Measurements from ENCODE around the gene R3HDM2. TPM values are rescaled to one million over a fixed set of nuclear protein-coding genes. Genes with fewer than 3 reads are reported as not detected.

The R3HDM2 gene
- total RNA-seq, 4 donors from 2014 or later, result 30.3 to 41.5 (median 35.1) TPM

DNA sequence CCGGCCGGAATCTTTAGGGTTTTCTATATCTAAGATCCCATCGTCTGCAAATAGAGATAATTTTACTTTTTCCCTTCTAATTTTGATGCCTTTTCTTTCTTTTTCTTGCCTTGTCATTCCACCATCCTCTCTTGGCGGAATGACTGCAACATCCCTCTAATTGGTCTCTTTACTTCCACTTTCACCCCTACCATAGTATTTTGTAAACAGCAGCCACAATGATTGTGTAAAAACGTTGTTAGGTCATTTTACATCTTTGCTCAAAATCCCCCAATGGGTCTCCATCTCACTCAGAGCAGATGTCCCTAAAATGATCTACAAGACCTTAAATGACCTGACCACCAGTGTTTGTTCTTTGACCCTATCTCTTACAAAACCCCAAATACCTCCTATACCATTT is 99.9 kb downstream of the R3HDM2 start:
- intact Hi-C loops (cut with DNase I), result no loop called here
- WGBS, result 89% methylated on average over 5 of the region's 5 CpGs
- no peak for DNase-seq (ENCODE audit: extremely low spot score)
- H3K4me3 ChIP-seq, result no peak overlapping the region
- peaks cover 0 to 20% (median 0%) of the 10 kb centered on the region in 4 donors for H3K36me3 ChIP-seq
- no peak for TF ChIP-seq POLR2AphosphoS5 (IDR thresholded peaks at IDR 0.05)
- TF ChIP-seq POLR2A (IDR thresholded peaks at IDR 0.05; ENCODE audit: low read depth), result no peak
- TF ChIP-seq, protein P1, sequence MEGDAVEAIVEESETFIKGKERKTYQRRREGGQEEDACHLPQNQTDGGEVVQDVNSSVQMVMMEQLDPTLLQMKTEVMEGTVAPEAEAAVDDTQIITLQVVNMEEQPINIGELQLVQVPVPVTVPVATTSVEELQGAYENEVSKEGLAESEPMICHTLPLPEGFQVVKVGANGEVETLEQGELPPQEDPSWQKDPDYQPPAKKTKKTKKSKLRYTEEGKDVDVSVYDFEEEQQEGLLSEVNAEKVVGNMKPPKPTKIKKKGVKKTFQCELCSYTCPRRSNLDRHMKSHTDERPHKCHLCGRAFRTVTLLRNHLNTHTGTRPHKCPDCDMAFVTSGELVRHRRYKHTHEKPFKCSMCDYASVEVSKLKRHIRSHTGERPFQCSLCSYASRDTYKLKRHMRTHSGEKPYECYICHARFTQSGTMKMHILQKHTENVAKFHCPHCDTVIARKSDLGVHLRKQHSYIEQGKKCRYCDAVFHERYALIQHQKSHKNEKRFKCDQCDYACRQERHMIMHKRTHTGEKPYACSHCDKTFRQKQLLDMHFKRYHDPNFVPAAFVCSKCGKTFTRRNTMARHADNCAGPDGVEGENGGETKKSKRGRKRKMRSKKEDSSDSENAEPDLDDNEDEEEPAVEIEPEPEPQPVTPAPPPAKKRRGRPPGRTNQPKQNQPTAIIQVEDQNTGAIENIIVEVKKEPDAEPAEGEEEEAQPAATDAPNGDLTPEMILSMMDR (IDR thresholded peaks at IDR 0.05), result no peak
- no peak for TF ChIP-seq EP300 (IDR thresholded peaks at IDR 0.05)
- H3K27me3 ChIP-seq, result no peaks in the 10 kb centered on the region
- no peak overlapping the region for H3K27ac ChIP-seq (replicated peaks in 1 of 4)
- no peaks in the 10 kb centered on the region for H3K9me3 ChIP-seq
- H3K4me1 ChIP-seq, result no peaks in the 10 kb centered on the region

DNA sequence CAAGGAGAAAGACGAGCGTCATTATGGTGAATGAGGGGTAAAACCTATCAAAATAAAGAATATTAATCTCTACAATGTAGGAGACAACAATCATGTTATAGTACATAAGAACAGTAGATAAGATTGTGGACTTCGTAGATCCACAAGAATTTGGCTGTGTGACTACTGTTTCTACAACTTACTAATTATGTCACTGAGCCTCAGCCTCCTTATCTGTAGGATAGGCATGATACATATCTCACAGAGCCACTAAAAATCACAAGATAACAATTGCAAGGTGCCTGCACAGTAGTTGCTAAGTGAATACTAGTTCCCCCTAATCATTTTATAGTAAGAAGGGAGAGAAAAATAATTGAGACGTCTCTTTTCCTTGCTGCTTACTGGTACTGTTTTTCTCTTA is 101.6 kb downstream of the R3HDM2 start:
- H3K9me3 ChIP-seq, result no peaks in the 10 kb centered on the region
- H3K4me1 ChIP-seq, result no peaks in the 10 kb centered on the region
- intact Hi-C loops (cut with DNase I), result no loop called here
- H3K36me3 ChIP-seq, result peaks cover 0 to 20% (median 0%) of the 10 kb centered on the region in 4 donors
- H3K27me3 ChIP-seq, result no peaks in the 10 kb centered on the region
- no peak overlapping the region for H3K4me3 ChIP-seq
- no peak for DNase-seq (ENCODE audit: extremely low spot score)
- H3K27ac ChIP-seq (replicated peaks in 1 of 4), result no peak overlapping the region
- WGBS, result 96% methylated on average over 4 of the region's 4 CpGs
- TF ChIP-seq POLR2AphosphoS5 (IDR thresholded peaks at IDR 0.05) (no peak), POLR2A (IDR thresholded peaks at IDR 0.05; ENCODE audit: low read depth) (no peak), EP300 (IDR thresholded peaks at IDR 0.05) (no peak)
- TF ChIP-seq, protein P1 (IDR thresholded peaks at IDR 0.05), result no peak

- no peak for TF ChIP-seq POLR2A (IDR thresholded peaks at IDR 0.05; ENCODE audit: low read depth)
- TF ChIP-seq, protein P1 (IDR thresholded peaks at IDR 0.05), result no peak
- no peak for TF ChIP-seq EP300 (IDR thresholded peaks at IDR 0.05)
- TF ChIP-seq POLR2AphosphoS5 (IDR thresholded peaks at IDR 0.05), result no peak
- intact Hi-C loops (cut with DNase I), result no loop called here
- no peaks in the 10 kb centered on the region for H3K27me3 ChIP-seq
Observed at GRCh38 chr12:57325395-57325794, 105.4 kb downstream of the R3HDM2 start.

DNA sequence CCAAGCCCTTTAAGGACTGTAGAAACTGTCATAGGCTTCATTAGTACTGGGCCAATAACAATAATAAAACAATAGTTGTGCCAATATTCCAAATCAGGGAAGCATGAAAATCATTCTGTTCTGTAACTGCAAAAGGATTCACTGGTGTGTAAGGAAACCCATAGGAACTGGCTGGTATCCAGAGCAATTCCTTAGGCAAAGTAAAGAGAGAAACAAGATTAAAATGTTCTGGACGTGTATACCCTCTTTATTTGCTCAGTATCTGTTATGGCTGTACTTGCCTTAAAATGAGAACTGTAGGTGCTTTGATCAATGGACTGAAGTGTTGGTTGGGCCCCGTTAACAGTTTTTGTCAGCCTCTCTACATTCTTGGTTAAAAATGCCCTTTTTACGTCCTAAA is 107.4 kb downstream of the R3HDM2 start:
- Histone ChIP-seq H3K36me3 (peaks cover 0 to 4% (median 0%) of the 10 kb centered on the region in 4 donors), H3K4me3 (no peak overlapping the region), H3K27me3 (no peaks in the 10 kb centered on the region), H3K4me1 (peaks cover 0 to 7% (median 0%) of the 10 kb centered on the region in 4 donors), H3K27ac (replicated peaks in 1 of 4) (no peak overlapping the region), H3K9me3 (no peaks in the 10 kb centered on the region)
- intact Hi-C loops (cut with DNase I), result no loop called here
- DNase-seq (ENCODE audit: extremely low spot score), result no peak
- TF ChIP-seq, protein P1 (IDR thresholded peaks at IDR 0.05), result no peak
- TF ChIP-seq POLR2A (IDR thresholded peaks at IDR 0.05; ENCODE audit: low read depth) (no peak), EP300 (IDR thresholded peaks at IDR 0.05) (no peak), POLR2AphosphoS5 (IDR thresholded peaks at IDR 0.05) (no peak)
- WGBS, result 86% methylated on average over 3 of the region's 3 CpGs

More at GRCh38 chr12:57325395-57325794, 105.4 kb downstream of the R3HDM2 start:
- no peak overlapping the region for H3K27ac ChIP-seq (replicated peaks in 1 of 4)
- no peak for DNase-seq (ENCODE audit: extremely low spot score)
- H3K4me3 ChIP-seq, result no peak overlapping the region
- peaks cover 0 to 9% (median 0%) of the 10 kb centered on the region in 4 donors for H3K36me3 ChIP-seq
- H3K4me1 ChIP-seq, result peaks cover 0 to 5% (median 0%) of the 10 kb centered on the region in 4 donors
- no peaks in the 10 kb centered on the region for H3K9me3 ChIP-seq

GRCh38 chr12:57320639-57321038 is 110.2 kb downstream of the R3HDM2 start:
- H3K27me3 ChIP-seq, result no peaks in the 10 kb centered on the region
- WGBS, result 47% methylated on average over 2 of the region's 2 CpGs
- TF ChIP-seq, protein P1 (IDR thresholded peaks at IDR 0.05), result no peak
- H3K27ac ChIP-seq (replicated peaks in 1 of 4), result no peak overlapping the region
- DNase-seq (ENCODE audit: extremely low spot score), result no peak
- H3K4me3 ChIP-seq, result no peak overlapping the region
- no peaks in the 10 kb centered on the region for H3K36me3 ChIP-seq
- peaks cover 0 to 7% (median 0%) of the 10 kb centered on the region in 4 donors for H3K4me1 ChIP-seq
- H3K9me3 ChIP-seq, result no peaks in the 10 kb centered on the region
- intact Hi-C loops (cut with DNase I), result no loop called here

All from esophagus muscularis mucosa (tissue), 4 donors.